Peyer's patch (tissue), 4 donors: ENCODE data around the gene PLEKHN1. TPM values are rescaled to one million over a fixed set of nuclear protein-coding genes. Genes with fewer than 3 reads are reported as not detected.

Source experiments
- DNase-seq, 3 donors: peaks; one replicate each; pipeline ENCODE4 v3.0.0-alpha.2; 2017 to 2019
- H3K27ac ChIP-seq, 4 donors: fragments of 200-600 bp; sonication (generic); one replicate each; pipeline ENCODE4 v1.5.1; 2016 to 2019
- H3K27me3 ChIP-seq, 2 donors: fragments of 200-600 bp; sonication (generic); one replicate each; pipeline ENCODE4 v1.5.1; 2019
- H3K36me3 ChIP-seq, 3 donors: fragments of 200-600 bp; sonication (generic); one replicate each; pipeline ENCODE4 v1.5.1; 2016 to 2019
- H3K4me1 ChIP-seq, 4 donors: fragments of 200-600 bp; sonication (generic); one replicate each; pipeline ENCODE4 v1.5.1; 2016 to 2019
- H3K4me3 ChIP-seq, 4 donors: fragments of 200-600 bp; sonication (generic); 1 replicate in 3 of 4; 2 replicates in 1 of 4; pipeline ENCODE4 v1.5.1; 2016 to 2019; ENCODE audit warnings: mild to moderate bottlenecking in 1 of 4
- H3K9me3 ChIP-seq, 4 donors: fragments of 200-600 bp; sonication (generic); one replicate each; pipeline ENCODE4 v1.5.1; 2016 to 2019; ENCODE audit warnings: mild to moderate bottlenecking in 1 of 4
- CTCF ChIP-seq, 6 experiments: fragments of 450-650 bp in 4 of 6; fragments of 200-600 bp in 2 of 6; sonication (generic) in 1 of 6; IDR thresholded peaks; one replicate each; pipeline ENCODE4 v1.5.1; 2017 to 2019; ENCODE audit warnings: antibody characterized with exemption in 6 of 6, mild to moderate bottlenecking in 3 of 6, moderate library complexity in 1 of 6
- POLR2A ChIP-seq, 2 donors: fragments of 450-650 bp; IDR thresholded peaks; one replicate each; pipeline ENCODE4 v1.5.1; 2017; ENCODE audit warnings: antibody characterized with exemption in 2 of 2, mild to moderate bottlenecking in 2 of 2, moderate library complexity in 2 of 2
- total RNA-seq, 4 donors: library from RNA; depleted of rRNA; stranded (reverse); fragments of >200 nt; gene quantifications; one replicate each; pipeline ENCODE4 v1.1.0, GENCODE V29; 2016

The PLEKHN1 gene
- total RNA-seq, 4 donors from 2014 or later = 0.40 to 0.83 (median 0.47) TPM; not detected in 1

DNA sequence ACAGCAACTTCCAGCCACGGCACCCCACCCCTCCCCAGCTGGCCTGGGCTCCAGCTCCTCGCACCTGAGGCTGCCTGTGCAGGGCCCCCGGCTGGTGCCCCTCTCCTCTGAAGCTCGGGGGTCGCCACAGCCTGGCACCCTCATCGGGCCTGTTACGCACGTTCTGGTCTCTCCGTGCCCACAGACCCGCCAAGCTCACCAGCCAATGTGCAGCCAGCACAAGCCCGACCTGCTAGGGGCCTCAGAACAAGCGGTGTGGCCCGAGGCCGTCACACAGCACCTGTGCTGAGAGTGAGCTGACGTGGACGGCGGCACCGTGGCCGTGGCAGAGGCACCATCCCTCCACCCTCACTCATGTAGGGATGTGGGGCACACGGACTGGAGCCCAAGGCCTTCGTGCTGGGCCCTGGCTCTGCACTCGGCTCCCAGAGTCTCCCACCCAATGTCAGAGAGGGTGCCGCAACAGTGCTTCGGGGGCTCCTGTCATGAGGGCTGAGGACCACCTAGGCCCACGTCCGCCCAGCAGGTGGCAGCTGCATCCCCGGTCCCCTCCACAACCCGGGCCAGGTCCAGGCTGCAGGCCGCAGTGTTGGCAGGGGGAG lies 46.9 kb upstream of the PLEKHN1 start:
- TF ChIP-seq CTCF (IDR thresholded peaks at IDR 0.05) (no peak), POLR2A (IDR thresholded peaks at IDR 0.05) (no peak)
- peaks cover 0 to 52% (median 16%) of the 10 kb centered on the region in 4 donors for H3K4me1 ChIP-seq
- no peak overlapping the region for H3K27ac ChIP-seq
- H3K9me3 ChIP-seq = no peaks in the 10 kb centered on the region
- H3K36me3 ChIP-seq = no peaks in the 10 kb centered on the region
- H3K4me3 ChIP-seq = no peak overlapping the region
- peaks cover 0 to 48% of the 10 kb centered on the region in 2 donors for H3K27me3 ChIP-seq
- no peak for DNase-seq

- DNase-seq = no peak
- Histone ChIP-seq H3K9me3 (no peaks in the 10 kb centered on the region), H3K4me3 (no peak overlapping the region), H3K27ac (no peak overlapping the region), H3K36me3 (no peaks in the 10 kb centered on the region), H3K4me1 (peaks cover 0 to 58% (median 19%) of the 10 kb centered on the region in 4 donors), H3K27me3 (peaks cover 0 to 54% of the 10 kb centered on the region in 2 donors)
- TF ChIP-seq CTCF (IDR thresholded peaks at IDR 0.05) = no peak
- TF ChIP-seq POLR2A (IDR thresholded peaks at IDR 0.05) = no peak
Observed at GRCh38 chr1:920010-920409, 46.3 kb upstream of the PLEKHN1 start.

GRCh38 chr1:920521-920920 lies 45.8 kb upstream of the PLEKHN1 start:
- Histone ChIP-seq H3K36me3 (no peaks in the 10 kb centered on the region), H3K9me3 (no peaks in the 10 kb centered on the region), H3K4me1 (peaks cover 0 to 62% (median 22%) of the 10 kb centered on the region in 4 donors), H3K27me3 (peaks cover 0 to 57% of the 10 kb centered on the region in 2 donors), H3K4me3 (peak overlapping the region in 1 of 4 donors; percentile 17), H3K27ac (no peak overlapping the region)
- DNase-seq = no peak
- no peak for TF ChIP-seq POLR2A (IDR thresholded peaks at IDR 0.05)
- TF ChIP-seq CTCF (IDR thresholded peaks at IDR 0.05) = no peak

DNA sequence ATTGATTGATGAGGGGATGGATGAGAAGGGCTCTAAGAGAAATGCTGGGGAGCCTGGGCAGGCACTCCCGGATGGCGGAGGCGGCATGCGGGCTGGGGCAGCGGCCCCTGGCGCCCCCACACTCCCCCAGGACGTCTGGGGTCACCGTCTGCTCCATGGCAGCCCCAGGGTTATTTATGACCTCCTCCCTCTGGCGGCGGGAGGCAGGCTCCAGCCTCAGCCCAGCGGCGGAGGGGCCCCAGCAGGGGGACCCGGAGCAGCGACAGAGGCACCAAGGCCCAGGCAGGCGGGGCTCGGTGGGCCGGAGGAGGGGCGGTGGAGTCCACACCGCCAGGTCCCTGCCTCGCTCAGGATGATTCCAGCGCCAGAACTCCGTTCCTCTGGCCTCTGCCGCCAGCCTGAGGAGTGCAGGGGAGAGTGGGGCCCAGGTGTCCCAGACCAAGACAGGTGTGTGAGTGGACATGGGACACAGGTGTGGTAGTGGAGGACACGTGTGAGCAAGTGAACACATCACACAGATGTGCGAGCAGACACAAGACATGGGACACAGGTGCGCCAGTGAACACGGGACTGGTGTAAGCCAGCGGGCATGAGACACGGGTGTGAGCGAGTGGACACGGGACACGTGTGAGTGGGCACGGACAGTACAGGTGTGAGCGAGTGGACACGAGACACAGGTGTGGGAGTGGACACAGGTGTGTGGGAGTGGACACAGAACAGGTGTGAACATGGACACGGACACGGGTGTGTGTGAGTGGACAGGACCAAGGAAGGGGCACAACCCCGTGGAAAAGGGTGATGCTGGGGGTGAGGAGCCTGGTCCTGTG lies 45.1 kb upstream of the PLEKHN1 start:
- H3K27ac ChIP-seq = no peak overlapping the region
- no peaks in the 10 kb centered on the region for H3K9me3 ChIP-seq
- peak in 2 of 3 donors; percentile 70 to 71 for DNase-seq
- peaks cover 0 to 67% (median 24%) of the 10 kb centered on the region in 4 donors for H3K4me1 ChIP-seq
- H3K36me3 ChIP-seq = no peaks in the 10 kb centered on the region
- peak overlapping the region in 1 of 4 donors; percentile 17 for H3K4me3 ChIP-seq
- peaks cover 0 to 64% of the 10 kb centered on the region in 2 donors for H3K27me3 ChIP-seq
- TF ChIP-seq CTCF (IDR thresholded peaks at IDR 0.05) = peak in 5 of 6 experiments; percentile 20 to 51 (median 46)
- no peak for TF ChIP-seq POLR2A (IDR thresholded peaks at IDR 0.05)

GRCh38 chr1:923131-923990 lies 42.9 kb upstream of the PLEKHN1 start, which contains the start of gene SAMD11:
TSS of gene SAMD11 (plus strand) at chr1:923923. CDS start at chr1:924432, 509 bp downstream.
- no peaks in the 10 kb centered on the region for H3K36me3 ChIP-seq
- TF ChIP-seq CTCF (IDR thresholded peaks at IDR 0.05) = no peak
- no peak for TF ChIP-seq POLR2A (IDR thresholded peaks at IDR 0.05)
- peaks cover 0 to 63% of the 10 kb centered on the region in 2 donors for H3K27me3 ChIP-seq
- peak within 1 kb of the TSS in 1 of 4 donors; percentile 49 for H3K27ac ChIP-seq
- H3K4me1 ChIP-seq = peaks cover 0 to 55% (median 24%) of the 10 kb centered on the region in 4 donors
- no peaks in the 10 kb centered on the region for H3K9me3 ChIP-seq
- peak within 1 kb of the TSS; percentile 17 to 57 (median 54) for H3K4me3 ChIP-seq
- DNase-seq = peak; percentile 47 to 82 (median 79)
